Stimulated activated CD8-positive, alpha-beta memory T cell treated with anti-CD3 and anti-CD28 coated beads, Interleukin-7, amount 100 ng/mL, for 4 hours (primary cell): ENCODE data around the gene HOXB9.

Experiments used
- DNase-seq, 2 donors: peaks; one replicate each; pipeline ENCODE4 v3.0.0-alpha.2; 2020; ENCODE audit warnings: low read depth in 2 of 2

The HOXB9 gene

GRCh38 chr17:48639136-48639535 lies 13.0 kb upstream of the HOXB9 start:
- DNase-seq, result no peak

DNA sequence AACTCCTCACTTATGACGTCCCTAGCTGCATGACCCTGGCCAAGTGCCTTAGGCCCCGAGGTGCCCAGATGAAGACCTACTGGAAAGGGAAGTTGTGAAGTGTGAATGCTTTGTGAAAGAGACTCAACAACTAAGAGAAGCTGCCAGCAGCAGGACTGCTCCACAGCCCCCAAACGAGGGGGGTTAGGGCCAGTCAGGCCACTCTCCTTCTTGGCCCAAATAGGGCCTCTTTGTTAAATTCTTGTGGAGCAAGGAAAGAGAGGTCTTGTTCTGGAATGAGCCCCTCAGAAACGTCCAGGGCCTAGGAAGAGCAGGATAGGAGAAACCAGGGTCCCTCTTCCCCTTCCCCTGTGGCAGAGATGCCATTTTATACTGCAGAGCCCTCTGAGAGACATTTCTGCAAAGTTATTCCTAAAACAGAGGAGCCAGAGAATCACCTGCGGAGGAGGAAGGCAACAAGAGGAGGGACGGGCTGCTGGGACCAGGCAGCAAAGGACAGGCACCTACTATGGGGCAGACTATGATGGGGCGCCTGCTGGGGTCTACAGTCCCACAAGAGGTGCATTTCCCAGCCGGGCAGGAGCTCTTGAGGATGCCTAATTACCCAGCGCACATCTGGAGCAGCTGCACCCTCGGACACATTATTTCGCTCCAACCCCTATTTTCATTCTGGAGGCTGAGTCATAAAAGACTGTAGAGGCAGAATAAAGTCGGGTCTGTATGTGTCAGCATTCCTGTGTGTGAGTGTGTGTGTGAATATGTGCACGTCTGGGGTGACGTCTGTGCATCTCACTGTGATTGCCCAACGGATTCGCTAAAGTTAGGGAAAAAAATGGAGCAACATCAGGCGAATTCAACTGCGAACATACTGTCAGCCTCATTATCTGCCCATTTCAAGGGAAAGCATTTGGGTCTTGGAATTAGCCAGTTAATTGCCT lies 11.4 kb upstream of the HOXB9 start:
- DNase-seq, result no peak

GRCh38 chr17:48636177-48637018 lies 10.2 kb upstream of the HOXB9 start:
- peak; percentile 29 to 56 for DNase-seq

GRCh38 chr17:48634493-48635208 lies 8.5 kb upstream of the HOXB9 start:
- no peak for DNase-seq

DNA sequence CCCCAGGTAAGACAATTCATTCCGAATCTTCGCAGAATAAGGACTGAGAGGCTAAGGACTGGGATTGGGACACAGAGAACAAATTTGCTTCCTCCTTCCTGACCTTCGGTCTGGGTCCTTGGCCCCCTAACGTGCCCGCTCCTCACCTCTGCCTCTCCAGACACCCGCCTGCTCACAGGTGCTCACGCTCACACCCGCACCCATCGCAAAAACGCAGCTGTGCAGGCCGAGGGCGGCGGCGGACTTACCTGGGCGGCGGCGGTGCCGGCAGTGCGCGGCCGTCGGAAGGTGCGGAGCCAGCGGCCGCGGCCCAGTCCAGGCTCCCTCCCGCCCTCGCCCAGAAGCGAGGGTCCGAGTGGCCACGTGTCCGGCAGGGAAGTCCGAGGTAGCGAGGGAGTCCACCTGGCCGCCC lies 7.1 kb upstream of the HOXB9 start:
- no peak for DNase-seq

- DNase-seq, result no peak
These were observed 6.6 kb upstream of the HOXB9 start for GRCh38 chr17:48632579-48633265.

DNA sequence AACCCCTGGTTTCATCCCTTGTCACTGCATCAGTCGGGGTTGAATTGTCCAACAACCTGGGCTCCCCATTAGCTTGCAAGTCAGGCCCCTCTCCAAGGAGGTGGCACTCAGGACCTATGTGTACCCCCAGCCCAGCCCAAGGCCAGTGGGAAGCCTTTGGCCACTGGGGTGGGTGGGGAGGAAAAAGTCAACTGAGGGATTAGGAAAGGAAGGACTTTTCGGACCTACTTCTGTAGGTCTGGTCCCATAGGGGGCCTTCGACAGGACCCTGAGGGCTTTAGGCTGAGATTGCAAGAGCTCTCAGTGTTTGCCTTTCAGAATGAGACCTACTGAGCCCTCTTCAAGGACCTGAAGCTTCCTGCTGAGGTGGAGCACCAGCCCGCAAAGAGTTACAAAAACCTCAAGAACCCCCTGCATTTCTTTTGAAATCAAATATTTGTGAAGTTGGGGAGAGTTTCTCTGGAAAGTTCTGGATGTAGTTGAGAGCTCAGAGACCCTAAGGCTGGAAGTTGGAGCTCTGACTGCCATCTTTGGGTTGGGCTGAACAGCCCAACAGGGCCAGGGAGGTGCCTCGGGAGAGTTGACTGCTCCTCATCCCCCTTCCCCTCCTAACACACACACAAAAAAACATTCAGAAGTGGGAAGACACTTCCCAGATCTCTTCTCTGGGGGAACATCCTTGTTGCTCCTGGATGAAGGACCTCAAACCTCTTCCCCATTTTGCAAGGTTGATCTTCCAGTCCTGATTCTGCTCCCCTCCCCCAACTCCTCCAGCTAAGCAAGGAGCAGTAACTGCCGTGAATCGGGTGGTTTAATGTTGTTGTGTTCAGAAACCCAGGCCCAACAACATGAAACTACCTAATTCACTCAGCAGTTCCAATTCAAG lies 5.8 kb upstream of the HOXB9 start:
- no peak for DNase-seq

GRCh38 chr17:48630925-48631692 lies 5.0 kb upstream of the HOXB9 start:
- DNase-seq, result no peak

DNA sequence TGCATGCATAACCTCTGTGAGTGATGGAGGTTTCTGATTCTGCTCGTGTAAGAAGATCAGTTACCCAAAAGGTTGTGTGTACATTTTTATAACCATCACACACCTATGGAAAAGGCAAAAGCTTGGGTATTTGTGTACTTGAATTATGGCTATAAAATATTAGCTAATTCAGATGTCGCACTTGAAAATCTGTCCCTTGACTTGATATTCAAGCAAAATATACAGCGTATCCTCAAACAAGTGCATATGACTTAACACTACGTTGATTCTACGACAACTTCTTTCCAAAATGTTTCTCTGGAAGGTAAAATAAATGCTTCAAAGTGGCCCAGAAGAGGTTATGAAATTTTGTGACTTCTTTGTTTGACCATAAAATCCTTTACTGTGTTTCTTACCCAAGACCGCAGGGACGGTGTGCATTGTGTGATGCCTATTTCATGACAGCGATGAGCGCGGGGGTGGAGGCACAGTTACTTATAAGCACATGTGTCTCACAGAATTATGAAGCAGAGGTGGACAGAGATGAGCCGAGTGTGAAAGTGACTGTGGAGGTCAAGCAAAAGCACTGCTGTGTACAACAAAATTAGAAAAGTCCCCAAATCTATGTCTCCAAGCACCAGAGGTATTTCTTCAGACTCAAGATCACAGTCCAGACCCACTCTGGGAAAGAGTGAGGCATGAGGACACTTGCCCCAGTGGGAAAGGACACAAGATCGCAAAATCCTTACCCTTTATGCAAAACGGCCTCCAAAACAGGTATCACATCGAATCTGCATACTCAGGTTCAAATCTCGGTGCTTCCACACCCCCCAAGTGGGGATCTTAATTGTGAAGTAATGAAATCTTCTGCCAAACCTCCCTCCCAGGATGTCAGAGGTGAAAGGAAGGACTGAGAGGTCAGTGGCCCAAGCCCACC lies 4.1 kb upstream of the HOXB9 start:
- DNase-seq, result no peak

- DNase-seq, result no peak
These were observed 3.2 kb upstream of the HOXB9 start for GRCh38 chr17:48629411-48629759.

DNA sequence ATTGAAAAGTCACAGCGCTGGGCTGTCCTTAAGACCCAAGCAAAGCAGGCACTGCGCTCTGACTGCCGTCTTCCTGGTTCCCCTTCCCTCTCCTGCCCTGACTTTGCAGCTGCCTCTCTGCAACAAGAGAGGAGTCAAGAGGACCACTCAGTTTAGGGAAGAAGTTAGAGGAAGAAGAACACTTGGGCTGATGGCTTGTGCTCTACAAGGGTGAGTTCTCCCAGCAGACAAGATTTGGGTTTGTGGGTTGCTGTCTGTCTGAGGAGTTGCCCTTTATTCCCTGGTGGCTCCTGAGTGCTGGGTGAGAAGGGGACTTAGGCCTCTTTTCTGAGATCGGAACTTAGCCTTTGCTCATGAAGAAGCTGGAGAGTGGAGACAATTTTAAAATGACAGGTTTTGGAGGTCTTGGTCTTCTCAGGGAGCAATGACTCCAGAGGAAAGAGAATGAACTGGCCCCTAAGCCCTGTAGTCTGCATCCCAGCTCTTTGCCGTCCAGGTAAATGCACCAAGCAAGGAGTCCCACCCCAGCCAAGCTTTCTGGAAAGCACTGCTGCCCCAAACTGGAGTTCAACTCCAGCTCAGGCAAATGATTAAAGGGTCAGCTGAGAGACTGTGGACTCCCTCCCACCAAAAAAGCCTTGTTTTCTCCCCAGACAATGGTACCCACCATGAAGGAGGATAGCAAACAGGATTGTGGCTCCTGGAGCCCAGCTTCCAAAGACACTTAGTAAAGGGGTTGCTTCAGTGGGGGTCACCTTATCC lies 2.7 kb upstream of the HOXB9 start:
- DNase-seq, result no peak

DNA sequence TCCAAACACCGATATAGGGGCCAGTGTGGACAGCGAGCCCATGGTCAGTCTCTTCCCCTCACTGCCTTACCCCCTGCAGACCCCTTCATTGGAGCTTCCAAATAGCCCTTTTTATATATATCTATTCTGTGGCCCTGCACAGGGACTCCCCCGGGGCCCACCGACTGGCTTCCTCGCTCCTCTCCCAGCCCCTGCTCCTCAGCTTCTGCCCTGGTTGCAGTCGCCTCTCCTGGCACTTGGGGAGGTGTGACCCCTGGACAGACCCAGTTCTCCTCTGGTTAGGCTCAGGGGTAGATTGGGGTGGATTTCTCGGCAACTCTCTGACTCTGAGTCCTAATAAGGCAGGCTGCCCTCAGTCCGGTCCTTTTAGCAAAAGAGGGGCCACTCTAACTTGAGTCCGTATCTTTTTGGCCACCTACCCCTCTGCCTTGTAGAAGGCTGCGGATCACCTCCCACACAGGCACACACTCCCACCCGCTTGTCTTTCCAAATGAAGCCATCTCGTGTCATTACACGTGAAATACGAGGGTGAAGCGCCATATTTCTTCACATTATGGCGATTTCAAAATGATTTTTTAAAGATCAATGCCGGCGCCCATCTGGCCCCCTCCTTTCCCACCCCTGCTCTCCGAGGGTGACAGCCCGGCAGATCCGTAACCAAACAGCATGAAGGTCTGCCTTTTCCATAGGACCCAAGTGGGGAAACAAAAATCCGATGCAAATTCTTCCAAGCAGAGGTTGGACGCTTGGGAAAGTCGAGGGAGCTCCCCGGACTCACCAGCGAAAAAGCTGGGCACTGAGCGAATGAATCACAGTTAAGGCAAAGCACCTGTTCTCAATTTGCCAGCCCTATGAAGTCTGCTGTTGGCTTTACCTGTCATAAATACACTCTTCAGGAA lies 1.7 kb upstream of the HOXB9 start:
- no peak for DNase-seq

GRCh38 chr17:48627118-48627597 lies 1.0 kb upstream of the HOXB9 start:
- no peak for DNase-seq

DNA sequence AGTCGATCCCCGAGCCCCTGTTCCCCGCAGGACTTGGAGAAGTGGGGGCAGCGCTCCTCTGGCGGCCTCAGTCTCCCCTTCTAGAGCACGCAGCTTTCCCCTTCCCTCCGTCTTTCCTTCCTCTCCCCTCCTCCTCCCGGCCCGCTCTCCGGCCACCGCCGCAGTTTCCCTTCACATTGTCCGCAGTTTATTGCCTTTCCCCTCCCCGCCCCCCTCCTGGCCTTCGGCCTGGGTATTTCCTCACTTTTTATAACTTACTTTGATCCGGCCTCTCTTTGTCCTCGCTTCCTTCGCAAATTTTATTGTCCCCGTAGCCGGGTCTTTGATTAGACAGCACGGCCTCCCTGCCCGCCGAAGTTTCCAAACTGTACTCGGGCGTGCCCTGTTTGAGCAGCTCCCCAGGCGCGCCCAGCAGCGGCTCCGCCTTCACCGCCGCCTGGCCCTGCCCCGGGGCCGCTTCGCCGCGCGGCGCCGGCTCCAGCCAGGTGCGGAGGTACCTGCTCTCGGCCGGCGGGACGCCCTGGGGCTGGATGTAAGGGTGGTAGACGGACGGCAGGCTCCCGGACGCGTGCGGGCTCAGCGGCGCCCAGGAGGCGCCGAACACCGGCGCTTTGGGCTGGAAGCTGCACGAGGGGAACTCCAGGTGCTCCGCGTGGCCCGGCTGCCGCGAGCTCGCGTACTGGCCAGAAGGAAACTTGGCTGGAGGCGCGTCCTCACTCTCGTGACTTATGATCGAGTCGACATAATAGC lies 488 bp downstream of the HOXB9 start:
- DNase-seq, result peak in 1 of 2 donors; percentile 35

DNA sequence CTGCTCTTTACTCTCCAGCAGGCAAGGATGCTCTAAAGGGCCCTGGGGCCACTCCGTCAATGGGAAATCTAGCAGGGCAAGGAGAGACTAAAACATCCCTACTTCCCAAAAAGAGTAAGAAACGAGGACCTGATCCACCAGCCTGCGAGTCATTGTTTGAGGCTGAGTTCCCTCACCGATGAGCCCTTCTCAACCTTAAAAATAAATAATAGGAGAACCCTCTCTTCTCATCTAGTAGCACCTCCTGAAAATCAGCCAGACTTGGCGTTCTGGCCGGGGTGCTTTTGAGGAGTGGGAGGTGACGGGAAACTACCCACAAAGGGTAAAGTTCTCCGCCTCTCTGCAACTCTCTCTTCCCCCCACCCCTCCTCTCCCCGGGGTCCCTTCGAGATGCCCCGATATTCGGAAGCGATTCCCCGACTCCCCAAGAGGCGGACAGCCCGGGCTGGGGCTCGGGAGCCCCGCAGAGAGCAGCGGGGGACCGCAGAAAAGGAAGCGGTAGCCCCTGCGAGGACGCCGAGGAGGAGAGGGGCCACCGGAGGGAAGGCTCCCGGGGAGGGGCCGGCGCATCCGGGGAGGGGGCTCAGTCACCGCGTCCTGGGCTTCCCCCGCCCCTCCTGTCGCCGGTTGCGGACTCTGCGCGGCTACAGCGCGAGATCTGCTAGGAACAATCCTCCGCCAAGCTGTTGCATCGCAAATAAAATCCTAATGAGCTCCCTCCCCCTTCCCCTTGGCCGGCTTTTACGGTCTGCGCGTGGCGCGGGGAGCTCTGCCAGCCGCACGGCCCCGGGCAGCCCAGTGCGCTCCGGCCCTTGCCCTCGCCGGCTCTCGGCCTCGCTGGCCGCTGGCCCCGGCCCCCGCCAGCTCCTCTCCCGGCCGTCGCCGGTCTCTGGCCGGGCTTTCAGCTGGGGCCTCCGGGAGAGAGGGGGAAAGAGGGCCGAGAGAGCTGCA lies 1.3 kb downstream of the HOXB9 start:
- no peak for DNase-seq
